Peyer's patch (tissue), 4 donors: ENCODE data around the gene MGAT3. TPM values are rescaled to one million over a fixed set of nuclear protein-coding genes. Genes with fewer than 3 reads are reported as not detected.

Source experiments
- DNase-seq, 3 donors: peaks; one replicate each; pipeline ENCODE4 v3.0.0-alpha.2; 2017 to 2019
- H3K27ac ChIP-seq, 4 donors: fragments of 200-600 bp; sonication (generic); one replicate each; pipeline ENCODE4 v1.5.1; 2016 to 2019
- H3K27me3 ChIP-seq, 2 donors: fragments of 200-600 bp; sonication (generic); one replicate each; pipeline ENCODE4 v1.5.1; 2019
- H3K36me3 ChIP-seq, 3 donors: fragments of 200-600 bp; sonication (generic); one replicate each; pipeline ENCODE4 v1.5.1; 2016 to 2019
- H3K4me1 ChIP-seq, 4 donors: fragments of 200-600 bp; sonication (generic); one replicate each; pipeline ENCODE4 v1.5.1; 2016 to 2019
- H3K4me3 ChIP-seq, 4 donors: fragments of 200-600 bp; sonication (generic); 1 replicate in 3 of 4; 2 replicates in 1 of 4; pipeline ENCODE4 v1.5.1; 2016 to 2019; ENCODE audit warnings: mild to moderate bottlenecking in 1 of 4
- H3K9me3 ChIP-seq, 4 donors: fragments of 200-600 bp; sonication (generic); one replicate each; pipeline ENCODE4 v1.5.1; 2016 to 2019; ENCODE audit warnings: mild to moderate bottlenecking in 1 of 4
- CTCF ChIP-seq, 6 experiments: fragments of 450-650 bp in 4 of 6; fragments of 200-600 bp in 2 of 6; sonication (generic) in 1 of 6; IDR thresholded peaks; one replicate each; pipeline ENCODE4 v1.5.1; 2017 to 2019; ENCODE audit warnings: antibody characterized with exemption in 6 of 6, mild to moderate bottlenecking in 3 of 6, moderate library complexity in 1 of 6
- POLR2A ChIP-seq, 2 donors: fragments of 450-650 bp; IDR thresholded peaks; one replicate each; pipeline ENCODE4 v1.5.1; 2017; ENCODE audit warnings: antibody characterized with exemption in 2 of 2, mild to moderate bottlenecking in 2 of 2, moderate library complexity in 2 of 2
- total RNA-seq, 4 donors: library from RNA; depleted of rRNA; stranded (reverse); fragments of >200 nt; gene quantifications; one replicate each; pipeline ENCODE4 v1.1.0, GENCODE V29; 2016

The MGAT3 gene
- total RNA-seq, 4 donors from 2014 or later: 5.0 to 53.7 (median 49.6) TPM

- Histone ChIP-seq H3K36me3 (no peaks in the 10 kb centered on the region), H3K27ac (peak overlapping the region; percentile 62 to 98 (median 91)), H3K27me3 (no peaks in the 10 kb centered on the region), H3K4me3 (peak overlapping the region in 2 of 4 donors; percentile 55 to 57), H3K9me3 (no peaks in the 10 kb centered on the region), H3K4me1 (peaks cover 7 to 70% (median 31%) of the 10 kb centered on the region in 4 donors)
- TF ChIP-seq POLR2A (IDR thresholded peaks at IDR 0.05): peak; percentile 37 to 68
- no peak for TF ChIP-seq CTCF (IDR thresholded peaks at IDR 0.05)
- peak in 2 of 3 donors; percentile 87 to 88 for DNase-seq
These were observed 11.9 kb downstream of the MGAT3 start for GRCh38 chr22:39468487-39469325.

GRCh38 chr22:39469326-39469680 lies 12.5 kb downstream of the MGAT3 start:
- Histone ChIP-seq H3K27me3 (no peaks in the 10 kb centered on the region), H3K27ac (peak overlapping the region; percentile 7 to 98 (median 91)), H3K9me3 (no peaks in the 10 kb centered on the region), H3K4me3 (peak overlapping the region in 3 of 4 donors; percentile 0 to 57 (median 55)), H3K4me1 (peaks cover 7 to 72% (median 29%) of the 10 kb centered on the region in 4 donors), H3K36me3 (no peaks in the 10 kb centered on the region)
- TF ChIP-seq CTCF (IDR thresholded peaks at IDR 0.05) (no peak), POLR2A (IDR thresholded peaks at IDR 0.05) (peak; percentile 3 to 49)
- no peak for DNase-seq

- Histone ChIP-seq H3K4me1 (peaks cover 7 to 75% (median 27%) of the 10 kb centered on the region in 4 donors), H3K27ac (peak overlapping the region; percentile 69 to 98 (median 91)), H3K9me3 (no peaks in the 10 kb centered on the region), H3K36me3 (no peaks in the 10 kb centered on the region), H3K27me3 (no peaks in the 10 kb centered on the region), H3K4me3 (peak overlapping the region in 3 of 4 donors; percentile 0 to 57 (median 55))
- peak in 2 of 3 donors; percentile 77 to 86 for DNase-seq
- peak in 3 of 6 experiments; percentile 6 to 26 (median 26) for TF ChIP-seq CTCF (IDR thresholded peaks at IDR 0.05)
- TF ChIP-seq POLR2A (IDR thresholded peaks at IDR 0.05): peak; percentile 70 to 76
These were observed 13.1 kb downstream of the MGAT3 start for GRCh38 chr22:39469681-39470450.

GRCh38 chr22:39470451-39471291 lies 13.9 kb downstream of the MGAT3 start:
- H3K36me3 ChIP-seq: no peaks in the 10 kb centered on the region
- peak overlapping the region; percentile 69 to 98 (median 91) for H3K27ac ChIP-seq
- H3K4me1 ChIP-seq: peaks cover 7 to 74% (median 27%) of the 10 kb centered on the region in 4 donors
- no peaks in the 10 kb centered on the region for H3K9me3 ChIP-seq
- TF ChIP-seq POLR2A (IDR thresholded peaks at IDR 0.05) (no peak), CTCF (IDR thresholded peaks at IDR 0.05) (no peak)
- H3K4me3 ChIP-seq: peak overlapping the region in 2 of 4 donors; percentile 55 to 57
- no peak for DNase-seq
- no peaks in the 10 kb centered on the region for H3K27me3 ChIP-seq
